ENCODE results near the gene SLC41A2.

GRCh38 chr12:104952816-104953215 is 5.3 kb downstream of the SLC41A2 start:
- TF ChIP-seq EP300 (IDR thresholded peaks at IDR 0.05) (no peak), POLR2A (IDR thresholded peaks at IDR 0.05) (no peak)
